Esophagus (tissue), 2 donors: ENCODE results near the gene USP22. TPM values are rescaled to one million over a fixed set of nuclear protein-coding genes. Genes with fewer than 3 reads are reported as not detected.
A peak's percentile ranks its signal among the peaks of the same experiment; 100 is the strongest.

Experiments used
- H3K27ac ChIP-seq, 2 donors: one replicate each; pipeline ENCODE4 v1.5.1; 2013; ENCODE audit warnings: low read depth in 2 of 2, mild to moderate bottlenecking in 2 of 2, inconsistent platforms in 1 of 2, low read length in 1 of 2, moderate library complexity in 1 of 2
- H3K27me3 ChIP-seq, 2 donors: one replicate each; pipeline ENCODE4 v1.6.1; 2013; ENCODE audit warnings: low read length in 2 of 2, control low read depth in 1 of 2, mild to moderate bottlenecking in 1 of 2; ENCODE audit not compliant: insufficient read depth in 2 of 2, control insufficient read depth in 1 of 2
- H3K36me3 ChIP-seq, 2 donors: one replicate each; pipeline ENCODE4 v1.6.1; 2013; ENCODE audit warnings: low read length in 1 of 2; ENCODE audit not compliant: control insufficient read depth in 2 of 2, insufficient read depth in 2 of 2
- H3K4me1 ChIP-seq, 2 donors: one replicate each; pipeline ENCODE4 v1.6.1; 2013; ENCODE audit warnings: low read length in 1 of 2; ENCODE audit not compliant: control insufficient read depth in 2 of 2, insufficient read depth in 2 of 2
- H3K4me3 ChIP-seq, 2 donors: one replicate each; pipeline ENCODE4 v1.5.1; 2013; ENCODE audit warnings: low read length in 2 of 2, mild to moderate bottlenecking in 2 of 2, low read depth in 1 of 2, moderate library complexity in 1 of 2
- H3K9me3 ChIP-seq, 2 donors: one replicate each; pipeline ENCODE4 v1.6.1; 2013; ENCODE audit warnings: mild to moderate bottlenecking in 2 of 2, low read depth in 1 of 2, low read length in 1 of 2, moderate library complexity in 1 of 2; ENCODE audit not compliant: control insufficient read depth in 2 of 2, insufficient read depth in 1 of 2
- WGBS, 2 donors: extraction: QIAGEN DNeasy Blood & Tissue Kit; methylation state at CpG; one replicate each; pipeline ENCODE4 v1.1.7; 2013; 5-methylcytosine and 5-hydroxymethylcytosine counted together
- polyA plus RNA-seq, 2 donors: library from polyadenylated mRNA; stranded (reverse); fragments of 200-250 nt; gene quantifications; one replicate each; pipeline ENCODE4 v1.2.3, GENCODE V29; 2013
- donor health status: healthy with polysubstance abuse.
- donor health status: Bipolar disorder and iron deficiency.

USP22 gene
- polyA plus RNA-seq, 2 donors = 19.6 to 29.9 TPM

DNA sequence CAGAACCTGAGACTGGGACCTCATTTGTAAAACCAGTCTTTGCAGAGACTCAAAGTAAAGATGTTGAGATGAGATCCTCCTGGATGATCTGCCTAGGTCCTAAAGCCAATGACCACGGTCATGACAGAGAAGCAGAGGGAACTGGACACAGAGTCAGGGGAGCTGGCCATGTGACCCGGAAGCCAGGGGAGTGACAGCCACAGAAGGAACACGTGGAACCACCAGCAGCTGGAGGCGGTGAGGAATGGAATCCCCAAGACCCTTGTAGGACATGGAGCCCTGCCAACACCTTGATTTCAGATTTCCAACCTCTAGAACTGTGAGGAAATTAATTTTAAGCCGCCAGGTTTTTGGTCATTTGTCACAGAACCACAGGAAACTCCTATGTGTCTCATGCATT lies 37.0 kb downstream of the USP22 start:
- H3K36me3 ChIP-seq = peaks cover 40 to 67% of the 10 kb centered on the region in 2 donors
- H3K4me3 ChIP-seq = no peak overlapping the region
- H3K27me3 ChIP-seq = no peaks in the 10 kb centered on the region
- no peak overlapping the region for H3K27ac ChIP-seq
- 81 to 85% methylated on average over 5 of the region's 5 CpGs for WGBS, 2 donors
- no peaks in the 10 kb centered on the region for H3K4me1 ChIP-seq
- no peaks in the 10 kb centered on the region for H3K9me3 ChIP-seq

DNA sequence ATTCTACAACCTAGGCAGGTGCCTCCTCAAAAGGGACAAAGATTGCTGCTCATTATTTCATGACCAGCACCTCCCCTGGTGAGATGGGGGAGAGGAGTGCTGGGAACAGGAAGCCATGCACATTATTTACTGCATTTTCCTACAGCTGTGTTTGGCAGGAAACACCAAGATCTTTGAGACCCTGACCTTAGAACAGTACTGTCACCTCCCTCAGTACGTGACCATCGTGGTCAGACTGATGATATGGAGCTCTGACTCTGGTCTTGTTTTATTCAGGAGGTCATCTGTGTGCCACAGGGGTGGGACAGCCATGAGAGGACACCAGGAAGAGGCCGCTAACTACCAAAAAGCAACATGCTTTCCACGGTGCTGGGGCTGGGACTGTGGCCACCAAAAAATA lies 37.4 kb downstream of the USP22 start:
- Histone ChIP-seq H3K36me3 (peaks cover 40 to 64% of the 10 kb centered on the region in 2 donors), H3K4me1 (no peaks in the 10 kb centered on the region), H3K9me3 (no peaks in the 10 kb centered on the region), H3K27ac (no peak overlapping the region), H3K27me3 (no peaks in the 10 kb centered on the region), H3K4me3 (no peak overlapping the region)
- WGBS, 2 donors = 59 to 80% methylated on average over 4 of the region's 4 CpGs

DNA sequence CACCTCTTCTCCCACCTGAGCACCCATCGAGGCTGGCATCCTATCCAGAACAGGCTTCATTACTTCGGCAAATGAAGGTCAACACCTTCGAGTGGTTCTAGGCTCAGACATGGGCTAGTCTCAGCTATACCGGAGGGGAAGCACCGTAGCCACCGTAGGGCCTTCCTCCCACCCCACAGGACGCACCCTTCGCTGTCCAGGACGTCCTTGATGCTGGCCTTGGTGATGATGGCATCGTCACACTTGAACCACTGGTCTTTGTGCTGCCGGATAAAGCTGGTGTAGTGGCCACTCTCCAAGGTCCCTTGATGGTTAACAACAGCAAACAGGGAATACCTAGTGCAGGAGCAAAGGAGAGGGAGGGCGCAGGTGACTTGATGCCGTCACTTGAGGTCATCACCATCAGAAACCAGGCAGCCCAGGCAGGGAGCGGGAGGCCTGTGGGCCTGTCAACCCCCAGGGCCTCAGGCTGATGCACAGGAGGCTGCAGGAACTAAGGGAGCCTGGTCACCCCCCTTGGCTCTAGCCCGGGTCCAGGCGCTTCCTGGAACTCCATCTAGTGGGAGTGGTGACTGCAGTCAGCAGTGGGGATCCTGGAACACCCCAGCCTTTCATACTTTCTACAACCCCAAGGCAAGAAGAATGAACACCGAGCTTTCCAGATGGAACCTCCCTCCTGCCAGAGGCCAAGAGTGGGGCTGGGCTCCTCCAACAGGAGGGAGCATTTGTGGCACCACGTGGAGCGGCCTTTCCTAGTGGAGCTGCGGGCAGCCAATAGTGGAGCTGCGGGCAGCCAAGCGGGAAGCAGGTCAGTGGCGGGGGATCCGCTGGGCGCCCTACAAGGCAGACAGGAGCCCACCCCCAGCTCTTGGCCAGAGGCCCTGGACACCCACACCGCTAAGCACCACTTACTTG lies 38.5 kb downstream of the USP22 start:
- H3K9me3 ChIP-seq = no peaks in the 10 kb centered on the region
- no peaks in the 10 kb centered on the region for H3K4me1 ChIP-seq
- WGBS, 2 donors = 77 to 78% methylated on average over 26 of the region's 26 CpGs
- H3K27me3 ChIP-seq = no peaks in the 10 kb centered on the region
- H3K36me3 ChIP-seq = peaks cover 40 to 69% of the 10 kb centered on the region in 2 donors
- H3K4me3 ChIP-seq = no peak overlapping the region
- no peak overlapping the region for H3K27ac ChIP-seq

DNA sequence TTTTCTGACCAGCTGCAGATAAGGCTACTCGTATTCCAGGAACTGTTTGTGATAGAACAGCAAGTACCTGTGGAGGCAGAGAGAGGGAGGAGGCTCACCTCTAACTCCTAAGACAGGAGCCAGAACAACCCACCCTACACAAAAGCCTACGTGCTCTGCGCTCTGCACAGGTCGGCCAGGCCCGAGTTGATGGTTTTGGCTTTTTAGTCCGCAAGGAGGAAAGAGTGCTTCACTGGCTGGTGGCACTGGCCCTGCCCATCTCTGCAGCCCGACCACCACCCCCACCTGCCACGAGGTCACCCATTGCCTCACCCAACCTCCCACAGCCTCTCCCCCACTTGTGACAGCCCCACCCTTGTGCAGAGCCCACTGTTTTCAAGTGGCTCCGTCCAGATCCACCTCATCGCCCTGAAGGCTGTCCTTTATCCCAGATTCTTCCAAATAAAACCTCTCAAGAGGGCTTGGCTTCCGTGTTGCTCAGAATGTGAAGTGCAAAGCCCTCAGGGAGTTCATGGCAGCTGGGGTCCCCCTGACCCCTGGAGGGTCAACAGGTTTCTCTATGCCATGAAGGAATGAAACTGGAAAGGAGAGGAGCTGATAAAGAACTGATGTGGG lies 39.7 kb downstream of the USP22 start:
- Histone ChIP-seq H3K27me3 (no peaks in the 10 kb centered on the region), H3K9me3 (no peaks in the 10 kb centered on the region), H3K4me1 (peaks cover 0 to under 1% of the 10 kb centered on the region in 2 donors), H3K4me3 (no peak overlapping the region), H3K36me3 (peaks cover 43 to 61% of the 10 kb centered on the region in 2 donors), H3K27ac (no peak overlapping the region)
- WGBS, 2 donors = 80 to 85% methylated on average over 11 of the region's 11 CpGs

DNA sequence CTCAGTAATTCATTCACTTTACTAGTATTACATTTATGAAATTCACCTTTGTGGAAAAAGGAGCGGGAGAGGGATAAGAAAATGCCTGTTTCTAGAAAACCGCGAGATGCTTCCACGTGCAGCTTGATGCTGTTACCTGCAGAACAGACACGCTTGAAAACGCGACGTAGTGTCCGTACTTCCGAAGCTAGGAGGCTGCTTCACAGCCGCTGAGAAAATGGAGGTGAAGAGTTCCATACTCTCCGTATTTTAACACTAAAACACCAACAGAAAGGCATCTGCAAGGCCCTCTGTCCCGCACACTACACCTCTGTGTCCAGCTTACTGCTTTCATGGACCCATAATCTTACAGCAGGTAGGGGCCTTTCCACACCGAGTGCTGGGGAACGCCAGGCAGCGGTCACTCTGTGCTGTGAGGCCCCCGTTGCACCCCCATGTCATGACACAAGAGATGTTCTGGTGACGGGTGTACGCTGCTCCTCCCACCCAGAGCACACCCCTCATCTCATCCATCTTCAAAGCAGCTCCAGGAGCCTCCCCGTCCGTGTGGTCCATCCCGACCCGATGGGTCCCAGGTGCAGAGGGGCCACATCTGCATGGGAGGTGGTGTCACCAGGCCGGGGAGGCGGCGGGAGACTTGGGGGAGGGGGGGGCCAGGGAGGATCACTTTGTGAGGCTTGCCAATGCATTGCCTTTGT lies 40.4 kb downstream of the USP22 start:
- Histone ChIP-seq H3K4me1 (peaks cover 0 to 2% of the 10 kb centered on the region in 2 donors), H3K27ac (no peak overlapping the region), H3K4me3 (no peak overlapping the region), H3K36me3 (peaks cover 43 to 57% of the 10 kb centered on the region in 2 donors), H3K27me3 (no peaks in the 10 kb centered on the region), H3K9me3 (no peaks in the 10 kb centered on the region)
- WGBS, 2 donors = 87 to 89% methylated on average over 26 of the region's 26 CpGs

DNA sequence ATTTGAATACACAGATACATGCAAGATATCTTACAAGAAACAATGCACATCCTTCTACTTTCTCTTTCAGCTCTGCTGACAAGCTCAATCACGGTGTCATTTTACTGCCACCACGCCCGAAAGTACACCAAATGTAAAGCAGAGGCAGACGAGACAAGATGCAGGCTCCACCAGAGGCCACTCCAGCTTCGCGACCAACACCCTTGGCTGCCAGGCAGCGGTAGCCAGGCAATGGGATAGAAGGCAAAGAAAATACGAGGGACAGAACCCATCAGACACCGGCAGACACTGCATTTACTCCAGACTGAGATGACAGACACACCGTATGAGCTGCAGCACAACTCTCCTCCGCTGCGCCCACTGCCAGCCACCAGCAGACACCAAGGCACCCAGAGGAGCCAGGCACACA lies 41.0 kb downstream of the USP22 start:
- WGBS, 2 donors = 70 to 75% methylated on average over 12 of the region's 12 CpGs
- H3K27ac ChIP-seq = no peak overlapping the region
- no peak overlapping the region for H3K4me3 ChIP-seq
- peaks cover 0 to 2% of the 10 kb centered on the region in 2 donors for H3K4me1 ChIP-seq
- H3K36me3 ChIP-seq = peaks cover 37 to 51% of the 10 kb centered on the region in 2 donors
- no peaks in the 10 kb centered on the region for H3K9me3 ChIP-seq
- no peaks in the 10 kb centered on the region for H3K27me3 ChIP-seq

DNA sequence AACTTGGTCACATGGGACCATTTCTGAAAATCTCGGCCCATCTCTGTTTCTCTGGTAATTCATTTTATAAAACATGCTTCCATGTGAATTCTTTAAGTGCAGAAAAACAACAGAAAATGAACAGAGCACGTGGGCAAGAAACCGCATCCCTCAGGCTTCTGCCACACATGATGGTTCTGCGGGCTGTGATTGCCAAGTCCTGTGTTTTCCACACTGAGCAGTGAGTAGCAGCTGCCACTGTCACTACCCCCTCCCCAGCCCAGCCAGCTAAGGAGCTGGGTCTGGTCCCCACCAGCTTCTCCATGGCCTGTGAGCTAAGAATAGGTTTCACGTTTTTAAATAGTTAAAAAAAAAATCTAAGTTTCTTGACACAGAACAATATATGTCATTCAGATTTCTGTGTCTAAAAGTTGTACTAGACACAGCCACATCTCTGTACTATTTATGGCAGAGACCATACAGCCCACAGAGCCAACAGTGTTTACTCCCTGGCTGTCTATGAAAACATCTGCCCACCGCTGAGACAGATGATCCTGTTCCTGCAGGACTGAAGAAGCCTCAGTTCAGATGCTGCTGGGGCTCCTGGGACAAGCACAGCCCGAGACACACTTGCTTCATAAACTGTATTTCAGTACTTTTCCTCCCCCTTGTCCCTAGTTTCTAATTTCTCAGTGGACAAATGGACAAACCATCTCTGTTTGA lies 41.5 kb downstream of the USP22 start:
- peaks cover 34 to 48% of the 10 kb centered on the region in 2 donors for H3K36me3 ChIP-seq

DNA sequence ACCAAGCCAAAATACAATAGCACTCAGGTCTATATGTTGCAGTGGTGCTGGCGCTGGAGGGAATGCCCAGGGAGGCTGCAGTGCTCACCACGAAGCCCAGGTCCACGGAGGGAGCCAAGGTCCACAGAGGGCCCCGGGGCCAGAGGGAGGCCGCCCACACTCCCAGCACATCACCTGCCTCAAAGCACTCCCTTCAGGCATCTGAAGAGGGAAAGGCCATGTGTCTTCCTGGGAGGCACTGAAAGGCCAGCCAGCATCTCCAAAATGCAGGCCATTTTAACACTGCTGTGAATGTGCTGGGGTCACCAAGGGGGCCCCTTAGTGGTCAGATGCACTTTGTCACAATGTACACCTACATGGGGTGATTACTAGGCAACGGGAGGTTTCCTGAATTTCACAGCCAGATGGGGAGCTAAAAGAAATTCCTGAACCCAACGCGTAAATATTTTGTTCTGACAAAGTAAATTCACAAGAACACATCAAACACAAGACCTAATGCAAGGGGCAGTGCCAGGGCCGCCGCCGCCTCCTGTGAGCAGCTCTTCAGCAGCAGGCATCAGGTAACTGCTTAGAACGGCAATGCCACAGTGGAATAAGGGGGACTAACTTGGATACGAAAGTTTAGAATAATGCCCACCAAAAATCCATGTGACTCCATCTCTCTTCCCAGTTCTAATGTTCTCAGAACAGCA lies 42.8 kb downstream of the USP22 start:
- Histone ChIP-seq H3K27me3 (no peaks in the 10 kb centered on the region), H3K9me3 (no peaks in the 10 kb centered on the region), H3K4me1 (peaks cover 0 to 2% of the 10 kb centered on the region in 2 donors), H3K4me3 (no peak overlapping the region), H3K36me3 (peaks cover 25 to 37% of the 10 kb centered on the region in 2 donors), H3K27ac (peak overlapping the region in 1 of 2 donors; percentile 31)
- 78 to 79% methylated on average over 13 of the region's 13 CpGs for WGBS, 2 donors

More for the DNA sequence above, 41.5 kb downstream of the USP22 start:
- WGBS, 2 donors = 69% methylated on average over 7 of the region's 7 CpGs
- Histone ChIP-seq H3K4me3 (no peak overlapping the region), H3K27me3 (no peaks in the 10 kb centered on the region), H3K9me3 (no peaks in the 10 kb centered on the region), H3K4me1 (peaks cover 0 to 2% of the 10 kb centered on the region in 2 donors), H3K27ac (no peak overlapping the region)
